Type B pancreatic cell (in vitro differentiated cells): ENCODE data around the gene TFF3. TPM values are rescaled to one million over a fixed set of nuclear protein-coding genes. Genes with fewer than 3 reads are reported as not detected.

Source experiments
- DNase-seq: peaks from one replicate; pipeline ENCODE4 v3.0.0; 2021; ENCODE audit warnings: mixed read lengths; ENCODE audit not compliant: unreplicated experiment; ENCODE audit errors: extremely low spot score
- H3K27ac Mint-ChIP-seq: 2 replicates; pipeline ENCODE4 v1.8.0; 2021; ENCODE audit warnings: mild to moderate bottlenecking, mixed read lengths
- H3K27me3 Mint-ChIP-seq: 2 replicates; pipeline ENCODE4 v1.8.0; 2021; ENCODE audit warnings: mixed read lengths
- H3K36me3 Mint-ChIP-seq: 2 replicates; pipeline ENCODE4 v1.8.0; 2021; ENCODE audit warnings: mixed read lengths
- H3K4me1 Mint-ChIP-seq: one replicate; pipeline ENCODE4 v1.8.0; 2021; ENCODE audit warnings: mixed read lengths; ENCODE audit not compliant: unreplicated experiment
- H3K4me3 Mint-ChIP-seq: 2 replicates; pipeline ENCODE4 v1.8.0; 2021; ENCODE audit warnings: mild to moderate bottlenecking, mixed read lengths
- H3K9me3 Mint-ChIP-seq: 2 replicates; pipeline ENCODE4 v1.8.0; 2021; ENCODE audit warnings: mixed read lengths
- CTCF ChIP-seq: fragments of 200-600 bp; sonication (generic); conservative IDR thresholded peaks from 2 replicates; pipeline ENCODE4 v1.5.0; 2021; ENCODE audit warnings: antibody characterized with exemption, mild to moderate bottlenecking
- total RNA-seq: library from RNA; stranded (reverse); gene quantifications from 2 replicates; pipeline ENCODE4 v1.2.1, GENCODE V29; 2021; ENCODE audit warnings: low replicate concordance

TFF3 gene
- total RNA-seq, 1 donor from 2014 or later: 31.5 TPM

- H3K9me3 Mint-ChIP-seq: no peaks in the 10 kb centered on the region
- H3K36me3 Mint-ChIP-seq: no peaks in the 10 kb centered on the region
- H3K27ac Mint-ChIP-seq: no peak overlapping the region
- peak; percentile 25 for DNase-seq
- no peaks in the 10 kb centered on the region for H3K4me1 Mint-ChIP-seq
- TF ChIP-seq CTCF: no peak
- peaks cover 1% of the 10 kb centered on the region for H3K27me3 Mint-ChIP-seq
- H3K4me3 Mint-ChIP-seq: no peak overlapping the region
These were observed 31.2 kb upstream of the TFF3 start for GRCh38 chr21:42346441-42346840.

GRCh38 chr21:42344631-42345030, 29.4 kb upstream of the TFF3 start:
- TF ChIP-seq CTCF: no peak

GRCh38 chr21:42343963-42344510, 28.8 kb upstream of the TFF3 start:
- no peak overlapping the region for H3K27ac Mint-ChIP-seq
- no peaks in the 10 kb centered on the region for H3K4me1 Mint-ChIP-seq
- no peaks in the 10 kb centered on the region for H3K36me3 Mint-ChIP-seq
- H3K4me3 Mint-ChIP-seq: no peak overlapping the region
- H3K9me3 Mint-ChIP-seq: no peaks in the 10 kb centered on the region
- no peak for TF ChIP-seq CTCF
- no peaks in the 10 kb centered on the region for H3K27me3 Mint-ChIP-seq
- DNase-seq: peak; percentile 48

More at GRCh38 chr21:42344631-42345030, 29.4 kb upstream of the TFF3 start:
- H3K4me1 Mint-ChIP-seq: no peaks in the 10 kb centered on the region
- peak; percentile 43 for DNase-seq
- H3K9me3 Mint-ChIP-seq: no peaks in the 10 kb centered on the region
- no peaks in the 10 kb centered on the region for H3K36me3 Mint-ChIP-seq
- no peaks in the 10 kb centered on the region for H3K27me3 Mint-ChIP-seq
- H3K27ac Mint-ChIP-seq: no peak overlapping the region
- H3K4me3 Mint-ChIP-seq: no peak overlapping the region

GRCh38 chr21:42343556-42343955, 28.3 kb upstream of the TFF3 start:
- Mint-ChIP-seq H3K9me3 (no peaks in the 10 kb centered on the region), H3K27me3 (no peaks in the 10 kb centered on the region), H3K27ac (no peak overlapping the region), H3K36me3 (no peaks in the 10 kb centered on the region), H3K4me1 (peaks cover 3% of the 10 kb centered on the region), H3K4me3 (no peak overlapping the region)
- DNase-seq: peak; percentile 32
- TF ChIP-seq CTCF: no peak

- Mint-ChIP-seq H3K4me1 (peaks cover 6% of the 10 kb centered on the region), H3K27ac (no peak overlapping the region), H3K36me3 (no peaks in the 10 kb centered on the region), H3K9me3 (no peaks in the 10 kb centered on the region), H3K27me3 (no peaks in the 10 kb centered on the region), H3K4me3 (no peak overlapping the region)
- TF ChIP-seq CTCF: no peak
- DNase-seq: peak; percentile 47
These were observed 27.9 kb upstream of the TFF3 start for GRCh38 chr21:42343101-42343500.
